ENCODE measurements around the gene KLHL15.
A peak's percentile ranks its signal among the peaks of the same experiment; 100 is the strongest.

The KLHL15 gene

GRCh38 chrX:23952984-23953907 is 73.7 kb downstream of the KLHL15 start:
- peak in 1 of 2 donors; percentile 1 for DNase-seq (ENCODE audit: extremely low read depth in 1 of 2, low read depth in 1 of 2)

- DNase-seq (ENCODE audit: extremely low read depth in 1 of 2, low read depth in 1 of 2) = no peak
Measured at GRCh38 chrX:23952391-23952790, 74.6 kb downstream of the KLHL15 start.

GRCh38 chrX:23945206-23945605 is 81.8 kb downstream of the KLHL15 start:
- no peak for DNase-seq (ENCODE audit: extremely low read depth in 1 of 2, low read depth in 1 of 2)

GRCh38 chrX:23944234-23944633 is 82.8 kb downstream of the KLHL15 start:
- DNase-seq (ENCODE audit: extremely low read depth in 1 of 2, low read depth in 1 of 2) = no peak

GRCh38 chrX:23939203-23939602 is 87.8 kb downstream of the KLHL15 start:
- DNase-seq (ENCODE audit: extremely low read depth in 1 of 2, low read depth in 1 of 2) = no peak

GRCh38 chrX:23938690-23939089 is 88.3 kb downstream of the KLHL15 start:
- no peak for DNase-seq (ENCODE audit: extremely low read depth in 1 of 2, low read depth in 1 of 2)

- no peak for DNase-seq (ENCODE audit: extremely low read depth in 1 of 2, low read depth in 1 of 2)
Measured at GRCh38 chrX:23937100-23937499, 89.9 kb downstream of the KLHL15 start.

GRCh38 chrX:23936180-23936579 is 90.8 kb downstream of the KLHL15 start:
- DNase-seq (ENCODE audit: extremely low read depth in 1 of 2, low read depth in 1 of 2) = no peak

- DNase-seq (ENCODE audit: extremely low read depth in 1 of 2, low read depth in 1 of 2) = no peak
Measured at GRCh38 chrX:23935106-23935505, 91.9 kb downstream of the KLHL15 start.

All from stimulated activated CD8-positive, alpha-beta memory T cell treated with anti-CD3 and anti-CD28 coated beads, Interleukin-7, amount 100 ng/mL, for 48 hours (primary cell).